Panc1 (cell line): ENCODE results near the gene CTNNA1. TPM values are rescaled to one million over a fixed set of nuclear protein-coding genes. Genes with fewer than 3 reads are reported as not detected.
A peak's percentile ranks its signal among the peaks of the same experiment; 100 is the strongest.

Experiments used
- ATAC-seq: fragments of 200-7000 bp; cut with Tn5 transposase; 2 replicates; pipeline ENCODE4 v1.9.1; 2020; ENCODE audit warnings: mild to moderate bottlenecking, moderate library complexity
- BruUV-seq: library from RNA; stranded (reverse); fragments of 400-500 nt; replicated peaks from 2 replicates; lab custom pipeline; 2021; lab: Mats Ljungman, UMichigan
- CTCF ChIA-PET: fragments of 300-600 bp; sonication (Branson Sonifier 250); formaldehyde crosslinking; loops from one replicate; lab custom pipeline; 2022; ENCODE audit warnings: antibody characterized with exemption; lab: Charles Lee
- POLR2A ChIA-PET: fragments of 300-600 bp; sonication (Branson Sonifier 250); formaldehyde crosslinking; loops from one replicate; lab custom pipeline; 2022; ENCODE audit warnings: antibody characterized with exemption; lab: Charles Lee
- DNase-seq: peaks from one replicate; pipeline ENCODE4 v3.0.0-alpha.2; 2010; ENCODE audit warnings: low read depth, low spot score
- H3K27ac ChIP-seq: 2 replicates; pipeline ENCODE4 v1.5.1; 2011; ENCODE audit warnings: mild to moderate bottlenecking, low read length, inconsistent platforms
- H3K27me3 ChIP-seq: fragments of 200-500 bp; sonication (Bioruptor generic); 2 replicates; pipeline ENCODE4 v1.6.0; 2014; ENCODE audit warnings: low read length, inconsistent platforms; ENCODE audit not compliant: control insufficient read depth, insufficient read depth
- H3K36me3 ChIP-seq: fragments of 200-500 bp; sonication (Bioruptor generic); 2 replicates; pipeline ENCODE4 v1.5.1; 2014; ENCODE audit warnings: inconsistent platforms, mild to moderate bottlenecking, low read length, moderate library complexity; ENCODE audit not compliant: control insufficient read depth, insufficient read depth
- H3K4me1 ChIP-seq: 2 replicates; pipeline ENCODE4 v1.5.1; 2011; ENCODE audit warnings: inconsistent platforms, mild to moderate bottlenecking, low read length, moderate library complexity; ENCODE audit not compliant: control insufficient read depth, insufficient read depth
- H3K4me3 ChIP-seq, 2 experiments: 2 replicates each; pipeline ENCODE4 v1.5.1; 2011 to 2012; ENCODE audit warnings: low read depth in 2 of 2, low read length in 2 of 2, mild to moderate bottlenecking in 2 of 2, inconsistent platforms in 1 of 2, moderate library complexity in 1 of 2
- H3K9me3 ChIP-seq: fragments of 200-500 bp; sonication (Bioruptor generic); 2 replicates; pipeline ENCODE4 v1.5.1; 2014; ENCODE audit warnings: low read depth, mild to moderate bottlenecking, inconsistent platforms, low read length, moderate library complexity; ENCODE audit not compliant: control insufficient read depth, insufficient read depth
- POLR2AphosphoS5 ChIP-seq: IDR thresholded peaks from 2 replicates; pipeline ENCODE4 v1.6.1; 2012; ENCODE audit warnings: mild to moderate bottlenecking, low read depth, low read length, moderate library complexity
- SIN3A ChIP-seq: IDR thresholded peaks from 2 replicates; pipeline ENCODE4 v1.6.1; 2012; ENCODE audit warnings: low read depth, mild to moderate bottlenecking, low read length, moderate library complexity, borderline replicate concordance; ENCODE audit not compliant: insufficient read depth
- TCF7L2 ChIP-seq: IDR thresholded peaks from 2 replicates; pipeline ENCODE4 v1.6.1; 2011; ENCODE audit warnings: mild to moderate bottlenecking, low read depth, low read length, inconsistent platforms
- in situ Hi-C: cut with HindIII; loops from 2 replicates; pipeline ENCODE4 v1.10.0; 2016; ENCODE audit warnings: low sequenced_read_pairs, low pct_unique_long_range_greater_than_20kb
- intact Hi-C: fragments of 100-400 bp; cut with micrococcal nuclease; formaldehyde crosslinking; loops from one replicate; pipeline ENCODE4 v1.10.0; 2022; ENCODE audit not compliant: unreplicated experiment
- total RNA-seq: library from RNA; stranded (reverse); gene quantifications from one replicate; pipeline ENCODE4 v1.2.1, GENCODE V29; 2021; ENCODE audit not compliant: unreplicated experiment
- TF ChIP-seq, protein P1 (sequence below), 2 experiments: IDR thresholded peaks; 2 replicates each; pipeline ENCODE4 v1.6.1; 2011 to 2012; ENCODE audit warnings: low read depth in 2 of 2, control low read depth in 1 of 2, low read length in 1 of 2, mild to moderate bottlenecking in 1 of 2, moderate library complexity in 1 of 2; ENCODE audit not compliant: insufficient read depth in 1 of 2
- TF ChIP-seq, protein P2 (sequence below): fragments of 450-650 bp; IDR thresholded peaks from 2 replicates; pipeline ENCODE4 v1.5.1; 2017; ENCODE audit warnings: mild to moderate bottlenecking

Gene CTNNA1
- total RNA-seq, 1 experiment from 2014 or later: 298 TPM

DNA sequence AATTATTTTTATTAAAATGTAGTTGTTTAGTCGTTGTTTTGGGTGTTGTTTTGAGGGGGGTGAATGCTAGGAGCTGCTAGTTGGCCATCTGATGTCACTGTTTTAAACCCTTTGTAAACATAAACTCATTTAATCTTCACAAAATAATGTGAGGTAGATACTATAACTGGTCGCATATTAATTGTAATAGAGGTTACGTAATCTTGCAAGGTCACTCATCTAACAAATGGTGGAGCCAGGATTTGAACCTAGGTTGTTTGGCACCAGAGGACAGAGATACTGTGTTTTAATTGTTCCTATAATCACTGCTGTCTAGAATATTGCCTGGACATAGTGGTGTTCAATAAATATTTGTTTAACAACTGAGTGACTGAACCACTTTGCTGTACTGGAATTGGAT is 67.5 kb downstream of the CTNNA1 start:
- TF ChIP-seq SIN3A: no peak
- TF ChIP-seq, protein P1, sequence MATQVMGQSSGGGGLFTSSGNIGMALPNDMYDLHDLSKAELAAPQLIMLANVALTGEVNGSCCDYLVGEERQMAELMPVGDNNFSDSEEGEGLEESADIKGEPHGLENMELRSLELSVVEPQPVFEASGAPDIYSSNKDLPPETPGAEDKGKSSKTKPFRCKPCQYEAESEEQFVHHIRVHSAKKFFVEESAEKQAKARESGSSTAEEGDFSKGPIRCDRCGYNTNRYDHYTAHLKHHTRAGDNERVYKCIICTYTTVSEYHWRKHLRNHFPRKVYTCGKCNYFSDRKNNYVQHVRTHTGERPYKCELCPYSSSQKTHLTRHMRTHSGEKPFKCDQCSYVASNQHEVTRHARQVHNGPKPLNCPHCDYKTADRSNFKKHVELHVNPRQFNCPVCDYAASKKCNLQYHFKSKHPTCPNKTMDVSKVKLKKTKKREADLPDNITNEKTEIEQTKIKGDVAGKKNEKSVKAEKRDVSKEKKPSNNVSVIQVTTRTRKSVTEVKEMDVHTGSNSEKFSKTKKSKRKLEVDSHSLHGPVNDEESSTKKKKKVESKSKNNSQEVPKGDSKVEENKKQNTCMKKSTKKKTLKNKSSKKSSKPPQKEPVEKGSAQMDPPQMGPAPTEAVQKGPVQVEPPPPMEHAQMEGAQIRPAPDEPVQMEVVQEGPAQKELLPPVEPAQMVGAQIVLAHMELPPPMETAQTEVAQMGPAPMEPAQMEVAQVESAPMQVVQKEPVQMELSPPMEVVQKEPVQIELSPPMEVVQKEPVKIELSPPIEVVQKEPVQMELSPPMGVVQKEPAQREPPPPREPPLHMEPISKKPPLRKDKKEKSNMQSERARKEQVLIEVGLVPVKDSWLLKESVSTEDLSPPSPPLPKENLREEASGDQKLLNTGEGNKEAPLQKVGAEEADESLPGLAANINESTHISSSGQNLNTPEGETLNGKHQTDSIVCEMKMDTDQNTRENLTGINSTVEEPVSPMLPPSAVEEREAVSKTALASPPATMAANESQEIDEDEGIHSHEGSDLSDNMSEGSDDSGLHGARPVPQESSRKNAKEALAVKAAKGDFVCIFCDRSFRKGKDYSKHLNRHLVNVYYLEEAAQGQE (IDR thresholded peaks at IDR 0.05; ENCODE audit: insufficient read depth in 1 of 2, low read depth in 2 of 2, low read length in 1 of 2): no peak
- TF ChIP-seq, protein P2, sequence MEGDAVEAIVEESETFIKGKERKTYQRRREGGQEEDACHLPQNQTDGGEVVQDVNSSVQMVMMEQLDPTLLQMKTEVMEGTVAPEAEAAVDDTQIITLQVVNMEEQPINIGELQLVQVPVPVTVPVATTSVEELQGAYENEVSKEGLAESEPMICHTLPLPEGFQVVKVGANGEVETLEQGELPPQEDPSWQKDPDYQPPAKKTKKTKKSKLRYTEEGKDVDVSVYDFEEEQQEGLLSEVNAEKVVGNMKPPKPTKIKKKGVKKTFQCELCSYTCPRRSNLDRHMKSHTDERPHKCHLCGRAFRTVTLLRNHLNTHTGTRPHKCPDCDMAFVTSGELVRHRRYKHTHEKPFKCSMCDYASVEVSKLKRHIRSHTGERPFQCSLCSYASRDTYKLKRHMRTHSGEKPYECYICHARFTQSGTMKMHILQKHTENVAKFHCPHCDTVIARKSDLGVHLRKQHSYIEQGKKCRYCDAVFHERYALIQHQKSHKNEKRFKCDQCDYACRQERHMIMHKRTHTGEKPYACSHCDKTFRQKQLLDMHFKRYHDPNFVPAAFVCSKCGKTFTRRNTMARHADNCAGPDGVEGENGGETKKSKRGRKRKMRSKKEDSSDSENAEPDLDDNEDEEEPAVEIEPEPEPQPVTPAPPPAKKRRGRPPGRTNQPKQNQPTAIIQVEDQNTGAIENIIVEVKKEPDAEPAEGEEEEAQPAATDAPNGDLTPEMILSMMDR: no peak
- TF ChIP-seq TCF7L2: no peak
- no peak for TF ChIP-seq POLR2AphosphoS5
- Histone ChIP-seq H3K4me1 (no peaks in the 10 kb centered on the region), H3K27me3 (no peaks in the 10 kb centered on the region), H3K4me3 (no peak overlapping the region), H3K36me3 (peaks cover 2% of the 10 kb centered on the region; the same call in 1 of the 2 replicates), H3K9me3 (no peaks in the 10 kb centered on the region), H3K27ac (no peak overlapping the region)
- no TSS peak for BruUV-seq
- intact Hi-C loops (no loop called here), in situ Hi-C loops (no loop called here)
- ATAC-seq (no peak), DNase-seq (no peak)
- ChIA-PET POLR2A (no interaction called here), CTCF (no interaction called here)

DNA sequence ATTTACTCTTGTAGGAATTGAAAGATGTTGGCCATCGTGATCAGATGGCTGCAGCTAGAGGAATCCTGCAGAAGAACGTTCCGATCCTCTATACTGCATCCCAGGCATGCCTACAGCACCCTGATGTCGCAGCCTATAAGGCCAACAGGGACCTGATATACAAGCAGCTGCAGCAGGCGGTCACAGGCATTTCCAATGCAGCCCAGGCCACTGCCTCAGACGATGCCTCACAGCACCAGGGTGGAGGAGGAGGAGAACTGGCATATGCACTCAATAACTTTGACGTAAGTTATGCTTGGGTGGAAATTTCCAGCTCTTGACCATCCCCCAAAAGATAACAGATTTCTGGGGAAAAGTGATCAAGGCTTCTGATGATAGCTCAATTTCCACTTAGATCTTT is 71.3 kb downstream of the CTNNA1 start:
- BruUV-seq: no TSS peak
- Histone ChIP-seq H3K4me1 (no peaks in the 10 kb centered on the region), H3K27me3 (no peaks in the 10 kb centered on the region), H3K27ac (no peak overlapping the region), H3K36me3 (peaks cover 19% of the 10 kb centered on the region), H3K9me3 (no peaks in the 10 kb centered on the region), H3K4me3 (no peak overlapping the region)
- ChIA-PET CTCF (interaction anchor here (0.6 to 0.9 kb wide), 2 partner anchors 224 to 438 kb away, joined by 3 to 14 read pairs; no protein-coding TSS in a partner anchor), POLR2A (interaction anchor here (0.5 to 0.8 kb wide), 2 partner anchors 31 to 58 kb away, joined by 3 to 4 read pairs; no protein-coding TSS in a partner anchor)
- DNase-seq (no peak), ATAC-seq (peak; percentile 62; the same call in 1 of the 2 replicates)
- intact Hi-C loops: no loop called here
- in situ Hi-C loops: no loop called here
- TF ChIP-seq, protein P2: no peak
- TF ChIP-seq POLR2AphosphoS5 (no peak), TCF7L2 (no peak), SIN3A (no peak)
- TF ChIP-seq, protein P1 (IDR thresholded peaks at IDR 0.05; ENCODE audit: insufficient read depth in 1 of 2, low read depth in 2 of 2, low read length in 1 of 2): no peak
